WERI-Rb-1 (cell line): ENCODE results near the gene NPFF.

ENCODE experiments used
- DNase-seq: peaks from one replicate; pipeline ENCODE4 v3.0.0-alpha.2; 2020
- H3K27ac ChIP-seq: fragments of 250-450 bp; sonication (Bioruptor Pico); 2 replicates; pipeline ENCODE4 v1.5.1; 2020; ENCODE audit warnings: mild to moderate bottlenecking, moderate library complexity
- H3K27me3 ChIP-seq: fragments of 250-450 bp; sonication (Bioruptor Pico); 2 replicates; pipeline ENCODE4 v1.5.1; 2021; ENCODE audit warnings: mild to moderate bottlenecking, low read depth, moderate library complexity; ENCODE audit not compliant: insufficient read depth, severe bottlenecking
- H3K36me3 ChIP-seq: fragments of 250-450 bp; sonication (Bioruptor Pico); 2 replicates; pipeline ENCODE4 v1.5.1; 2020; ENCODE audit warnings: mild to moderate bottlenecking, moderate library complexity
- H3K4me3 ChIP-seq: 2 replicates; pipeline ENCODE4 v1.5.1; 2011; ENCODE audit warnings: low read depth, mild to moderate bottlenecking, control low read depth, low read length
- H3K9me3 ChIP-seq: fragments of 250-450 bp; sonication (Bioruptor Pico); 2 replicates; pipeline ENCODE4 v1.5.1; 2021; ENCODE audit warnings: mild to moderate bottlenecking, moderate library complexity; ENCODE audit not compliant: severe bottlenecking
- TF ChIP-seq, protein P1 (sequence below): IDR thresholded peaks from 2 replicates; pipeline ENCODE4 v1.5.1; 2011; ENCODE audit warnings: low read depth, mild to moderate bottlenecking, control low read depth, inconsistent platforms, low read length

Gene NPFF

GRCh38 chr12:53492188-53492587, 15.1 kb downstream of the NPFF start:
- Histone ChIP-seq H3K4me3 (peak overlapping the region; percentile 56), H3K27me3 (no peaks in the 10 kb centered on the region), H3K36me3 (peaks cover 7% of the 10 kb centered on the region), H3K27ac (peak overlapping the region; percentile 91), H3K9me3 (no peaks in the 10 kb centered on the region)
- TF ChIP-seq, protein P1, sequence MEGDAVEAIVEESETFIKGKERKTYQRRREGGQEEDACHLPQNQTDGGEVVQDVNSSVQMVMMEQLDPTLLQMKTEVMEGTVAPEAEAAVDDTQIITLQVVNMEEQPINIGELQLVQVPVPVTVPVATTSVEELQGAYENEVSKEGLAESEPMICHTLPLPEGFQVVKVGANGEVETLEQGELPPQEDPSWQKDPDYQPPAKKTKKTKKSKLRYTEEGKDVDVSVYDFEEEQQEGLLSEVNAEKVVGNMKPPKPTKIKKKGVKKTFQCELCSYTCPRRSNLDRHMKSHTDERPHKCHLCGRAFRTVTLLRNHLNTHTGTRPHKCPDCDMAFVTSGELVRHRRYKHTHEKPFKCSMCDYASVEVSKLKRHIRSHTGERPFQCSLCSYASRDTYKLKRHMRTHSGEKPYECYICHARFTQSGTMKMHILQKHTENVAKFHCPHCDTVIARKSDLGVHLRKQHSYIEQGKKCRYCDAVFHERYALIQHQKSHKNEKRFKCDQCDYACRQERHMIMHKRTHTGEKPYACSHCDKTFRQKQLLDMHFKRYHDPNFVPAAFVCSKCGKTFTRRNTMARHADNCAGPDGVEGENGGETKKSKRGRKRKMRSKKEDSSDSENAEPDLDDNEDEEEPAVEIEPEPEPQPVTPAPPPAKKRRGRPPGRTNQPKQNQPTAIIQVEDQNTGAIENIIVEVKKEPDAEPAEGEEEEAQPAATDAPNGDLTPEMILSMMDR, result no peak
- DNase-seq, result peak; percentile 67

- Histone ChIP-seq H3K36me3 (peaks cover 31% of the 10 kb centered on the region), H3K27me3 (no peaks in the 10 kb centered on the region), H3K4me3 (no peak overlapping the region), H3K9me3 (no peaks in the 10 kb centered on the region), H3K27ac (no peak overlapping the region)
- TF ChIP-seq, protein P1, result no peak
- no peak for DNase-seq
Observed at GRCh38 chr12:53489242-53489864, 17.9 kb downstream of the NPFF start.

- DNase-seq, result no peak
- peaks cover 55% of the 10 kb centered on the region for H3K36me3 ChIP-seq
- no peak overlapping the region for H3K4me3 ChIP-seq
- H3K27me3 ChIP-seq, result no peaks in the 10 kb centered on the region
- no peaks in the 10 kb centered on the region for H3K9me3 ChIP-seq
- H3K27ac ChIP-seq, result no peak overlapping the region
- TF ChIP-seq, protein P1, result no peak
Observed at GRCh38 chr12:53486736-53487487, 20.4 kb downstream of the NPFF start.

GRCh38 chr12:53485955-53486735, 21.1 kb downstream of the NPFF start:
- TF ChIP-seq, protein P1, result no peak
- peaks cover 63% of the 10 kb centered on the region for H3K36me3 ChIP-seq
- no peaks in the 10 kb centered on the region for H3K27me3 ChIP-seq
- no peak overlapping the region for H3K27ac ChIP-seq
- no peaks in the 10 kb centered on the region for H3K9me3 ChIP-seq
- DNase-seq, result no peak
- no peak overlapping the region for H3K4me3 ChIP-seq

- TF ChIP-seq, protein P1, result no peak
- H3K27ac ChIP-seq, result no peak overlapping the region
- no peaks in the 10 kb centered on the region for H3K27me3 ChIP-seq
- no peak for DNase-seq
- no peak overlapping the region for H3K4me3 ChIP-seq
- H3K9me3 ChIP-seq, result no peaks in the 10 kb centered on the region
- peaks cover 73% of the 10 kb centered on the region for H3K36me3 ChIP-seq
Observed at GRCh38 chr12:53484686-53485575, 22.4 kb downstream of the NPFF start.
